ENCODE measurements around the gene OR6B1.
"Not testable (repeated sequence)": the region's sequence is repeated elsewhere in the genome, so short reads cannot be mapped to it uniquely, and the experiment has no call there.

OR6B1 gene

DNA sequence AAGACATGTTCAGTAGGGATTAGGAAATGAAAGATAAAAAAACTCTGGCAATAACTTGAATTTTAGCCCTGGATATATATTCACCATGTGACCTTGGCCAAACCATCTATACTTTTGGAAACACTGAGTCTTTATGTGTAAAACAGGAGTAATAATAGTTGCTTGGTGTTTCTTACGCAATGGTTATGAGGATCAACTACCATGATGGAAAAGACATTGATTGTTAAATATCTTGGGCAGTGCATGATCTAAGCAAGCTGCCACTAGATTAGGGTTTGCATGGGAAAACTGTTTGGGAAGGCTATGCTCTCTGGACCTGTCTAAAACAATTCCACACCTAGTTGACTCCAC, 6.5 kb downstream of the OR6B1 start:
- no peak for DNase-seq

DNA sequence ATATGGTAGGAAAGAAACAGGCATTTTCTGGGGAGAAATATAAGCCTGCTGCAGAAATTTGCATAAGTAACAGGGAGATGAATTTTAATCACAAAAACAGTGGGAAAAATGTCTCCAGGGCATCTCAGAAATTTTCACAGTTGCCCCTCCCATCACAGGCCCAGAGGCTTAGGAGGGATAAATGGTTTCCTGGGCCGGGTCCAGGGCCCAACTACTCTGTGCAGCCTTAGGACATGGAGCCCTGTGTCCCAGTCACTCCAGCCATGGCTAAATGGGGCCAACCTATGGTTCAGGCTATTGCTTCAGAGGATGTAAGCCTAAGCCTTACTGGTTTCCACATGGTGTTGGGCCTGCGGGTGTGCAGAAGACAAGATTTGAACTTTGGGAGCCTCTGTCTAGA, 9.2 kb downstream of the OR6B1 start:
- DNase-seq = no peak

DNA sequence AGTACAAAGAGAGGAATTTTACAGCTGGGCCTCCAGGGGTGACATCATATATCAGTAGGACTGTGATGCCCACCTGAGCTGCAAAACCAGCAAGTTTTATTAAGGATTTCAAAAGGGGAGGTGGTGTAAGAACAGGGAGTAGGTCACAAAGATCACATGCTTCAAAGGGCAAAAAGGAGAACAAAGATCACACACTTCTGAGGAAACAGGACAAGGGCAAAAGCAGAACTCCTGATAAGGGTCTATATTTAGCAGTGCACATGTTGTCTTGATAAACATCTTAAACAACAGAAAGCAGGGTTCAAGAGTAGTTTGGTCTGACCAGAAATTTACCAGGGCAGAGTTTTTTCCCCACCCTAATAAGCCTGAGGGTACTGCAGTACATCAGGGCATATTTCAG, 9.9 kb downstream of the OR6B1 start:
- not testable (repeated sequence) for DNase-seq

DNA sequence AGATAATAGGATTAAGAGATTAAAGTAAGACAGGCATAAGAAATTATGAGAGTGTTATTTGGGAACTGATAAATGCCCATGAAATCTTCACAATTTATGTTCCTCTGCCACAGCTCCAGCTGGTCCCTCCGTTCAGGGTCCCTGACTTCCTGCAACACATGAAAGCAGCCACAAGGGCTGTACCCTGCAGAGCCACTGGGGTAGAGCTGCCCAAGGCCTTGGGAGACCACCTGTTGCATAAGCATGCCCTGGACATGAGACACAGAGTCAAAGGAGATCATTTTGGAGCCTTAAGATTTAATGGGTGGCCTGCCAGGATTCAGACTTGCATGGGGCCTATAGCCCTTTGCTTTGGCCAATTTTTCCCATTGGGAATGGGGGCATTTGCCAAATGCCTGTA, 10.7 kb downstream of the OR6B1 start:
- not testable (repeated sequence) for DNase-seq

DNA sequence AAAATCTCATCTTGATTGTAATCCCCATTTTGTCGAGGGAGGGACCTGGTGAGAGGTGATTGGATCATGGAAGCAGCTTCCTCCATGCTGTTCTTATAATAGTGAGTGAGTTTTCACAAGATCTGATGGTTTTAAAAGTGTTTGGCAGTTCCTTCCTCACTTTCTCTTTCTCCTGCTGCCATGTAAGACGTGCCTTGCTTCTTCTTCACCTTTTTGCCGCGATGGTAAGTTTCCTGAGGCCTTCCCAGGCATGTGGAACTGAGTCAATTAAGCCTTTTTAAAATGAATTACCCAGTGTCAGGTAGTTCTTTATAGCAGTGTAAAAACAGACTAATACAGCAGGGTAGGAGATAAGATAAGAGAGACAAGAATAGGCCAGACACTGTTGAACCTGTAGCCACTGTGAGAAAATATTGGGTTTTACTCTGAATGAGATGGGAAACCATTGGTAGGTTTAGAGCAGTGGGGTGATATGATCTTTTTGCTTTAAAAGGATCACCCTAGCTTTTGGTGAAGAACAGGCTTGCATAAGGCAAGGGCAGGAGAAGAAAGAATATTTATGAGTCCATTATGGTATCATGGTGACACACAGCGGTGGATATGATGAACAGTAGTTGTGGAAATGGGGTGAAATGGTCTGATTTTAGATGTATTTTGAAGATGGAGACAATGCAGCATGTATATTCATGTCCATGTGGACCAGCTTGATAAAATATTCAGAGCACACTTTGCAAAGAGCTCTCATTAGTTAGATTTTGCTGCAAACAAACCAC, 11.5 kb downstream of the OR6B1 start:
- no peak for DNase-seq

DNA sequence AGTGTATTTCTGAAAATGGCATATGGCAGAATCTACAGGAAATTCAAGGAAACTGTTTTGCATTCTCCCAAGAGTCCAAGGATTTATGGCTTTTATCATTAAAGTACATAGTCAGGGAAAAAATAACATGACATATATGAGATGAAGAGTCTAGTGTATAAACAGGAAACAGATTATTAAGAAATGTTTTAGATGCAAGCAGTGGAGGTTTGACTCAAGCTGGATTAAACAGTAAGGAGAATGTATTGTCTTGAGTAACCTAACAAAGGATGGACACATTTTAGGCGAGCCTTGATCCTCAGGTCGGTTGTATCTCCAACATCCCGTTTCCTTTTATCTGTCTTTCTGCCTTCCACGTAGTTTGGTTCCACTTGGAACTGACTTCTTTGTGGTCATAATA, 17.9 kb downstream of the OR6B1 start:
- DNase-seq = no peak

DNA sequence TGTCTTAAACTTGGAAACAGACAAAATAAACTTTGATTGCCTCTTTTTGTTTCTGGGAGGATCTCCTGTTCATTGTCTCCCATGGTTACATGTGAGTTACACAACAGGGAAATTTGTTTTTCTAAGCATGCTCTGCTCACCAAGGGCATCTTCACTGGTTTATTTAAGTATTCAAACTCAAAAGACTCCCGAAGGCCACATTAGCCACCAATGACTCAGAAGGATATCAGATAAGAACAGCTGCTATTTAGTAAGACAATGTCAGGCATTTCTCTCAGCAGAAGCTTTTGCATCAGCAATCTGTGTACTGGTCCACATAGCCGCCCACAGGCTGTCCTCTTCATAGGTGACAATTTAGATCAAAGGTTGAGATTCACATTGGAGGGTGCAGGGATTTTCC, 19.3 kb downstream of the OR6B1 start:
- DNase-seq = no peak

DNA sequence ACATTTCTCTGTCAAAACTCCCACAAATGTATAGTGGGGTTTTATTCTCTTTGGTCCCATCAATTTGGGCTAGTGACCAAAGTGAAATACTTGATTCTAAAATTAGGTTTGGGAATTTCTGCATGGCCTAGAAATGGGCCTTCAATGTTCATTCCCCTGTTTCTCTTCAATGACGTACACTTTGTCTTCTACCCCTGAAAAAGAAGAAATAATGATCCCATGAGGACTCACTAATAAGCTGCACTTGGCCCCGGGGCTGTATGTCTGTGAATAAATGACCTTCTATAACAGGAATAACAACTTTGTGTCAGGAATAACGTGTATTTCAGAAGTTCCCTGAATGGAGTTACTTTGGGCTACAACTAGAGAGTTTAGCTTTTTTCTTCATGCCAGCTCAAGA, 20.2 kb downstream of the OR6B1 start:
- DNase-seq = no peak

DNA sequence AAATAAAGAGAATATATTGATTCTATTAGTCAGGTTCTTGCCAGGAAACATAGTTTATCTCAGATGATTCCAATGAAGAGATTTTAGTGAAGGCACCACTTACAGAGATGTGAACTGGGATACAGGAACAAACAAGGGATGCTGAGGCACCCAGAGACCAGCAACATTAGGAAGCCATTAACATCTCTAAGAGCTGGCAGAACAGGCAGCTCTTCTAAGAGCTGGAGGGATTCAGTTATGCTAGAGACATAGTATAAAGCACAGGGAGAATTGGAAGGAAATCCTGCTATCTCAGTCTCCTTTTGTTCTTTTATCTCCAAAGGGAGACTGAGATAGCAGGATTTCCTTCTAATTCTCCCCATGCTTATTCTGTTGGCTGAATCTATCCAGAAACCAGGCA, 22.0 kb downstream of the OR6B1 start:
- DNase-seq = no peak

DNA sequence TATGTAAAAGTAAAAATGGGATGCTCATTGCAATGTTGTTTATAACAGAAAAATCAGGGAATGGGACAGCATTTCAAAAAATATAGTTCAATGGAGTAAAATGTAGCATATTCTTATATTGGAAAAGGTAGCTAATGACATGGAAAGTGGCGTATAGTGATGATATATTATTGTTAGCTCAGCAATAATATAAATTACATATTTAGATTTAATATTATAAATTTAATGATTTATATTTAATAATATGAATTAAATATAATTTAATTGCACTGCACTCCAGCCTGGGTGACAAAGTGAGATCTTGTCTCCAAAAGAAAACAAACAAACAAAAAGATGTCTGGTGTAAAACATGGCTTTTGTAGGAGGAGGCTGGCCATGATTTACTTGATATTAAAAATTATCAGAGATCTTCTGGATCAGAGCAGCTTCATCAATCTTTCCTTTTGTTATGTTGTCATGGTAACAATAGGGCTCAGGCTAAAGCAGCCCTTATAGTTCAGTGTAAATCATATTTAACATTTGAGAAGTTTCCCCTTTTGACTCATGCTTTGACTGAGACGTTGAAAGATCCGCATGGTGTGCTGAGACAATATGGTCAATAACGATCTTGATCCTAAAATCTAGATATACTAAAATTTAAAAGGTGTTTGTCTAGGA, 23.2 kb downstream of the OR6B1 start:
- no peak for DNase-seq

DNA sequence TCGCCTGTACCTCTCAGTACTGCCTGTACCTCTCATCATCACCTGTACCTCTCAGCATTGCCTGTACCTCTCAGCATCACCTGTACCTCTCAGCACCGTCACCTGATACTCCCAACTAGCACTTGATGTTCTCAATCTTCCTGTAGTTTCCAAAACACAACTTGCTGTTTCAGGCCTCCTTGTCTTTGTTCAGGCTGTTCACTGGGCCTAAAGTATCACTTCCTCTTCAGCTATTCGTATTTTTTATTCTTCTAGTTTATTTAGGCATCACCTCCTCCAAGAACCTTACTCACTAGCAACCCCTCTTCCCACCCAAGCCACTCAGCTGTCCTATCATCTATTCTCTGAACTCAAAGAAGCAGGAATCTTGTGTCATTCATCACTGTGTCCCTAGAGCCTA, 24.1 kb downstream of the OR6B1 start:
- no peak for DNase-seq

DNA sequence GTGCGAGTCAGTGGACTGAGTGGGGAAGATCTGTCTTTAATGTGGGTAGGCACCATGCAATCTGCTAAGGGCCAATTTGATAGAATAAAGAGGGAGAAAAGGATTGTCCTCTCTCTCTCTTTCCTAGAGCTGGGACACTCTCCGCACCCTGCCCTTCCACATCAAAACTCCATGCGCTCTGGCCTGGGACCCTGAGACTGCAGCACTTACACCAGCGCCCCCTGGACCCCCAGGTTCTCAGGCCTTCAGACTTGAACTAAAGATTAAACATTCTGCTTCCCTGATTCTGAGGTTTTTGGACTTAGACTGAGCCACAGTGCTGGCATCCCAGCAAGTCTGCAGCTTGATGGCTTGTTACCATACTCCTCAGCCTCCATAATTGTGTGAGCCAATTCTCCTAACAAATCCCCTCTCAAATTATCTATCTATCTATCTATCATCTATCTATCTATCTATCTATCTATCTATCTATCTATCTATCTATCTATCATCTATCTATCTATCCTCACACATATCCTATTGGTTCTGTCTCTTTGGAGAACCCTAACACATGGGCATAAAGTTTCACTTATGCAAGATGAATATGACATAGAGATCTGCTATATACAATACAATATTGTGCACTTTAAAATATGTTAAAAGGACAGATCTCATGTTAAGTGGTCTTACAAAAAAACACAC, 26.2 kb downstream of the OR6B1 start:
- no peak for DNase-seq

DNA sequence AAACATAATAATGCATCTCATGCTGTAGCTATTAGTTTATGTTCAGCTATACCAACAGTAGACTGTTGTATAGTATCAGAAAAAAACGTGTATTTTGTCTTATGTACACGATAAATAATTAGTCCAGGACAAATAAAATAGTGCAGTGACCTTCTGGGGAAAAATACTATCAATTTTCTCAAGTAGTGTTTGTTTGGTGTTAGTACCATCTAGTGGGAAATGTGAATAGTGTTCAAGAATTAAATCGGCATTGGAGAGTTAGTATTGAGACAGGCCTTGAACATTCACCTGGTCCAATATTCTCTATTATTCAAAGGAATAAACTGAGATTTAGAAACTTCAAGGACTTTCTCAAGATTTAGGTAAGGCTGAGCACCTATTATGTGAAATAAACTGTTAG, 26.9 kb downstream of the OR6B1 start:
- DNase-seq = peak in 1 of 2 experiments; percentile 13

DNA sequence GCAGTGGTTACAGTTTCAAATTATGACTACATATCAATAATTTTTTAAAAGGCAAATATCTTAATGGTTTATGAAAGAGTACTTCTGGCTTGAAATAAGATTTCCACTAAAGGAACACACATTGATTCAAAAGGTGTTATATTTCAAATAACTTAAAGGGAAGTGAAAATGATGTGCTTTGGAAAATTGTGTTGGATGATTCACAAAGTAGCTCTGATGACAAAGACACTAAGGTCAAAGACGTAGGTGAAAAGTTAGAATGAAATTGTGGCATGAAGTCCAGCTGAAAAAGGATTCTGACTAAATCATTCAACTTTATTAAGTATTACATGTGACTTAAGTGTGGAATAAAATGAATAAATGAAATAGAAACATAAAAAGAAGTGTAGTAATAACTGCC, 27.9 kb downstream of the OR6B1 start:
- DNase-seq = no peak

DNA sequence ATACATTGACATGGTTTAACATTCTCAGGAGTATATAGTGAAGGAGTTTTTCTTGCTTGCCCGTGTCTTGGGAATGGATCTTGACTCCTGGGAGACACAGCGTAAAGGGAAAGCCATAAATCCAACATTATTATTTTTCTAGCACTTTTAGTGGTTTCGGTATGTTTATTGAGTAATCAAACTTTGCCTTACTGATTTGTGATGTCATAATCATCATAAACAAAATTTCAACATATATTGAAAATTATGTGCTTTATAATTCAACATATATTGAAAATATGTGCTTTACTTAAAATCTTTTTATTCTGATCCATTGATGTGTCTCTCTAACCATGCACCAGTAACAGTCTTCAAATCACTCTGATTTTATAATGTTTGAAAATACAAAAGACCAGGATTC, 28.4 kb downstream of the OR6B1 start:
- no peak for DNase-seq

DNA sequence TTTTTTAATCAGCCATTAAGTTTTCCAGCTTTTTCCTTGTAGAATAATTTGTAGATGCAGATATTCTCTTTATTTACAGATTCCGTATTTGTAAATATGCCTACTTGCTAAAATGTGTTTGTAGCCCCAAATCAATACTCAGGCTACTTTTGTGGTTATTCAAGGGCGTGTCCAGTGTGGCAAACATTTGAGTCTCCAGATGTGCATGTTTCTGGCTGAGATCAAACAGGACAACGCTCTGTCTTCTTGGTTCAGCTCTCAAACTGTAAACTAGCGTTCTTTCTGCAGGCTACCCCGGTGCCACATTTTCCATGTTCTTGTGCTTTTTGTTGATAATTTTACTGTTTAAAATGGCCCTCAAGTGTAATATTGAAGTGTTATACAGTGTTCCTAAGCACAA, 32.4 kb downstream of the OR6B1 start:
- DNase-seq = no peak

DNA sequence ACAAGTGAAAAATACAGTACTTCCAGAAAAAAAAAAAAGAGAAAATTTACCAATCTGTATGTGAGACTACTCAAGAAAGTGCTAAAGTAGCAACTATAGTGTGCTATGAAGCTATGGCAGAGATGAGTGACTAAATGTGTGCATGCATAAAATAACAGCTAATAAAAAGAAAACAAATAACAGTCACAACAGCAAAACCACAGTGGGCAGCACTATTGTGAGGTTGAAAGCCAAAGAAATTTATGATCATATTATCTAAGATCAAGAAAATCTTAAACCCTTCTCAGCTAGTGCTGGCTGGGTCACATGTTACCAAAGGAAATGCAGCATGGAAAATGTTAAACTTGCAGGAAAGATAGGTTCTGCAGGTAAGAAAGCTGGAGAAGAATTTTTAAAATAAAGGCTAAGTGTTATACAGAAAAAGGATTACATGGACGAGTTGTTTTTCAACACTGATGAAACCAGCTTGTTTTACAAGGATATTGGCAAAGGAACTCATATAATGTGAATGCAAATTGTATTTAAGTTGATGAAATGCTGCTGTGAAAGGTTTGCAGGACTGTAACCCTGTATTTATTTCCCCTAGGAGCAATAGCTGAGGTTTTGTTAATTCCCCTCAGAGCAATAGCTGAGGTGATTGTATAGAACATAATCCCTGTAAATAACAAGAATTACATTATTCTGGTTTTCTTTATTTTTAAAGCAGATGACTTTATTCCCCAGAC, 33.0 kb downstream of the OR6B1 start:
- DNase-seq = no peak

DNA sequence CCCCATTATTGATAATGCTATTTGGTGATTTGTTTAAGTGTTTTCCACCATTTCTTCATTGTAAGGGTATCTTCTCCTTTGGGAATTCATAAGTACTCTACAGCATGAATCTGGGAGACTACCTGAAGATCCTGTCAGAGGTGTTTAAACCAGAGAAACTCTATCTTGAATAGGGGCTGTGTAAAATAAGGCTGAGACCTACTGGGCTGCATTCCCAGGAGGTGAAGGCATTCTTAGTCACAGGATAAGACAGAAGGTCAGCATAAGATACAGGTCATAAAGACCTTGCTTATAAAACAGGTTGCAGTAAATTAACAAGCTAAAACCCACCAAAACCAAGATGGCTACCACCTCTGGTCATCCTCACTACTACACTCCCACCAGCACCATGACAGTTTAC, 35.3 kb downstream of the OR6B1 start:
- DNase-seq = no peak

DNA sequence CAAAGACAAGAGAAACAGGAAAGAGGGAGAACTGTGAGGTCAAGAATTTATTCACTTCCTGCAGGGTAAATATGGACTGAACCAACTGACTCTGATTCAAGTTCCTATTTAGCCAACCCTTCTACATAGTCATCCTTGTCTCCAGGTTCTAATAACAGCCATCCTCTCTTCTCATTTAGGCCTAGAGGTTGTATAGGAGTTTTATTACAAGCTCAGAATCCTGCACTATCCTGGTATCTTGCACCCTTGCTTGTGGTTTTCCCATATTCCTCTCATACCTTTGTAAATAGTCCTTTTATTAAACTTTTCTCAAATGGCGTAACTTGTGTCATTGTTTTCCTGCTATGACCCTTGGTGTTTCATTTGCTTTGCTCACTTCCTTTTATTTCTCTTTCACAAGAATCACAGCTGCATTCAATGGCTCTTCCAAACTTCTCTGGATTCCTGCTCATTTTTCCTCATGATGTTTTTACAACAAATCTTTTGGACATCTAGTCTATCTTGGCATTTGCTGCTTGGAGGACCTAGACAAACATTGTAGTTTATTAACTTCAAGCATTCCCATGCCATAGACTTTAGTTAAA, 36.3 kb downstream of the OR6B1 start:
- no peak for DNase-seq

DNA sequence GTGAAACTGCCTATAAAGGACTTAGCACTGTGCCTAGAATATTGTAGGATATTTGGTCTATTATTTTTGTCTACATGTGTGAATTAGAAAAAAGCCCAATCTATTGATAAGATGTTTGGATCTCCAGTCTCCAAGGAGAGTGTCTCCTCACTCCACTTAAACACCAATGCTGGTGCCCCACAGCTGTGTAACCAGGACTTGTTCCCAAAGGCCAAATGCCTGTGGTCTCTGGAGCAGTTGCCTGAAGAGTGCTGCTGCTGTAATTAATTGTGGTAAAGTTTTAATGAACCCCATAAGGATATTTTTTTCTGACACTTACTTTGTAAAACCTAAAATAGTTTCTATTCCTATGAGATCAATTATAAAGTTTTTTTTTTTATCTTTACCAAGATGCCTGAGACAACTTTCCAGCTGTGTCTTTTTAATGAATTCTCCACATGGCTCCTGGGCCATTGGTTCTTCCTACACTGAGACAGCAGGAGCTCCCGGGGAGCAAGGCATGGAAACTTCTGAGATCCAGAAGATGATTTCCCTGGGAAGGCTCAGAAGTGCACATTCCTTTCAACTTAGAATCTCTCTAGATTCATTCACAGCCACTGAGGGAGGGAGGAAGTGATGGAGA, 37.4 kb downstream of the OR6B1 start:
- DNase-seq = no peak

DNA sequence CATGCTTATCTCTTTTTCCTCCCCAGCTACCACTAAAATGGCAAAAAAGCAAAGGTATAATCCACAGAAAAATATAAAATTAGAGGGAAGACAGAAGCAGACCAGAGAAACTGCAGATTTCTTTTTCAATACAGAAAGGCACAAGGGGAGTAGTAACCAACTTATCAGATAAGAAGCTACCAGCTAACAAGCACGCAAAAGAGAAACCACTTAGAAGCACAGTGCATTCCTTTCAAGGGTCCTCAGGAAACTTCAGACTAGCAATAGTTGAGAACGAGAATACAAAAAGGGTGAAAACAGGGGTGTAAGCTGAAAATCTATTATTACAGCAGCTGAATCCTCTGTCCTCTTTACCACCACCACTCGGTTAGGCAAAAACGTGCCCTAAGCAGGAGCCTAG, 38.8 kb downstream of the OR6B1 start:
- DNase-seq = no peak

DNA sequence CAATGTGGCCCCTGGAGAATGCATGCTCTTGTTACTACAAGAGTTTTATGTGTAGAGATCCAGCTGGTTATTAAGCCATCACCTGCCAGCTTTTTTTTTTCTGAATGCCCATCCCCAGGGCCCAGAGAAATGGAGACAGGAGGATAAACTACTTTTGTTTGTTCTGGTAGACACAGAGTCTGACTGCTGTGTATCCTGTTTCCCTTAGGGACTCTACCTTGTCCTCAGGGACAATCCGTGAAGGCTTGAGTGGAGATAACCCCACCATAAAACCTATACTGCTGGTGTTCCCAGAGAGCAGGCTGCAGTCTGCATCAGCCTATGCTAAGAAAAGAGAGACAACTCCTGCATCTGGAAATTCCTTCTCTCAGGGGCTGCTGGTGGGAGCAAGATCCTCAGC, 48.5 kb downstream of the OR6B1 start, which contains the start of gene OR2A5:
OR2A5 (plus strand) TSS at position 301 of the 400 bp plus-strand sequence. CDS start 1,454 bp downstream, outside the sequence.
- no peak for DNase-seq

DNA sequence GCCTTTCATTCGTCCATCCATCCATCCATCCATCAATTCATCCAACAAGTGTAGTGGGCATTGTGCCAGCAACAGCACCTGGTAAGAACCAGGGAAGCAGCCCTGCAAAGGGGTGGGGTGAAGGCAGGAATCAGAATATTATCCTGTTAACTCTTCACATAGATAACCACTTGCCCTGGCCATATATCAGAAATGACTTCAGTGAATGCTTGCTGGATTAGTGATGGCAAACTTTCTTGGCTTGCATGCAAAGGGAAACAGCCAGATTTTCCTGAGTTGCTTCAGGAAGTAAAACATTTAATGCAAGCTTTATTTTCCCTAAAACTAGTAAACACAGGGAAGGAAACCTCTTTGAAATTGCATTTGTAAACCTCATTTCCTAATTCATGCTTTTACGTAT, 49.4 kb downstream of the OR6B1 start:
- DNase-seq = no peak
